AG09319 (cell line): ENCODE data around the gene KCNA1.

Experiments used
- DNase-seq: peaks from one replicate; pipeline ENCODE4 v3.0.0-alpha.2; 2010; ENCODE audit warnings: low read depth; ENCODE audit errors: extremely low read depth
- TF ChIP-seq, protein P1 (sequence below): IDR thresholded peaks from 2 replicates; pipeline ENCODE4 v1.5.1; 2011; ENCODE audit warnings: low read depth, mild to moderate bottlenecking, inconsistent platforms, low read length, moderate library complexity

Gene KCNA1

DNA sequence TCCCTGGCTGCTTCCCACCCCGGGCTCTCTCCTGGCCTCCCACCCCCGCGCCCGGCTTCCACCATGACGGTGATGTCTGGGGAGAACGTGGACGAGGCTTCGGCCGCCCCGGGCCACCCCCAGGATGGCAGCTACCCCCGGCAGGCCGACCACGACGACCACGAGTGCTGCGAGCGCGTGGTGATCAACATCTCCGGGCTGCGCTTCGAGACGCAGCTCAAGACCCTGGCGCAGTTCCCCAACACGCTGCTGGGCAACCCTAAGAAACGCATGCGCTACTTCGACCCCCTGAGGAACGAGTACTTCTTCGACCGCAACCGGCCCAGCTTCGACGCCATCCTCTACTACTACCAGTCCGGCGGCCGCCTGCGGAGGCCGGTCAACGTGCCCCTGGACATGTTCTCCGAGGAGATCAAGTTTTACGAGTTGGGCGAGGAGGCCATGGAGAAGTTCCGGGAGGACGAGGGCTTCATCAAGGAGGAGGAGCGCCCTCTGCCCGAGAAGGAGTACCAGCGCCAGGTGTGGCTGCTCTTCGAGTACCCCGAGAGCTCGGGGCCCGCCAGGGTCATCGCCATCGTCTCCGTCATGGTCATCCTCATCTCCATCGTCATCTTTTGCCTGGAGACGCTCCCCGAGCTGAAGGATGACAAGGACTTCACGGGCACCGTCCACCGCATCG lies 1.8 kb downstream of the KCNA1 start:
- TF ChIP-seq, protein P1, sequence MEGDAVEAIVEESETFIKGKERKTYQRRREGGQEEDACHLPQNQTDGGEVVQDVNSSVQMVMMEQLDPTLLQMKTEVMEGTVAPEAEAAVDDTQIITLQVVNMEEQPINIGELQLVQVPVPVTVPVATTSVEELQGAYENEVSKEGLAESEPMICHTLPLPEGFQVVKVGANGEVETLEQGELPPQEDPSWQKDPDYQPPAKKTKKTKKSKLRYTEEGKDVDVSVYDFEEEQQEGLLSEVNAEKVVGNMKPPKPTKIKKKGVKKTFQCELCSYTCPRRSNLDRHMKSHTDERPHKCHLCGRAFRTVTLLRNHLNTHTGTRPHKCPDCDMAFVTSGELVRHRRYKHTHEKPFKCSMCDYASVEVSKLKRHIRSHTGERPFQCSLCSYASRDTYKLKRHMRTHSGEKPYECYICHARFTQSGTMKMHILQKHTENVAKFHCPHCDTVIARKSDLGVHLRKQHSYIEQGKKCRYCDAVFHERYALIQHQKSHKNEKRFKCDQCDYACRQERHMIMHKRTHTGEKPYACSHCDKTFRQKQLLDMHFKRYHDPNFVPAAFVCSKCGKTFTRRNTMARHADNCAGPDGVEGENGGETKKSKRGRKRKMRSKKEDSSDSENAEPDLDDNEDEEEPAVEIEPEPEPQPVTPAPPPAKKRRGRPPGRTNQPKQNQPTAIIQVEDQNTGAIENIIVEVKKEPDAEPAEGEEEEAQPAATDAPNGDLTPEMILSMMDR = no peak
- DNase-seq = no peak

DNA sequence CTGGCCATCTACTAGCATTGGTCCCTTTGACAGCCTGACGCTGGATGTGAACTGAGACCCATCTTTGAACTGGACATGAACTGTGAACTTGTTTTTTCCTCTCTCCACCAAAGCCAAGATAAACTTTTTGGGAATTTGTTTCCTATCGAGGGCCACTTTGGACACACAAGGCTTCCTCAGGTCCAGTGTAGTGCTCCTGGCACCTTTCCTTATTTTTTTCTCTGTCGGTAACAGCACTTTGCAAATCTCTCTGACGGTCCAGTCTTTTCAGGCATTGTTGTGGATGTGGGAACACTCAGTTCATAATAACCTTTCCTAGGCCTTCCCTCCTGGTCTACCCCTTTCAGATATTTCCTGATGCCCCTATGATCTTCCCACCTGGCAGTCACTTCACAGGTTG lies 5.0 kb downstream of the KCNA1 start:
- TF ChIP-seq, protein P1 = no peak
- DNase-seq = no peak

DNA sequence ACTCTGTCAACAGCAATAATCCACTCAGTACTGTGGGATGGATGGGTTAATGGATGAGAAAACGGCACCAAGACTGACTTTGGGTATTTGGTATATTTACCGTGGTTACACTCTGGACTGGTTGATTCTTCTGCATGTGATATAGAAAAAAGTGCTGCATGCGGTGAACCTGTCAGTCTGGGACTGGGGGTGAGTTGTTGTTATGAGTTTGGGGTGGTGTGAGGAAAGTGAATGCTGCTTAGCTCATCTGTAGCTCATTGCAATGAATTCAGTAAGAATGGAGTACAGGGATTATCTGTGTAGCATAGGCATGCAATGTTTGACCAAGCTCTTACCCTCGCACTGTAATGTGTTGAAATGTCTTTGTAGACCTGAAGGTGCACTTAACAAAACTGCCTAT lies 6.0 kb downstream of the KCNA1 start:
- TF ChIP-seq, protein P1 = no peak
- no peak for DNase-seq

DNA sequence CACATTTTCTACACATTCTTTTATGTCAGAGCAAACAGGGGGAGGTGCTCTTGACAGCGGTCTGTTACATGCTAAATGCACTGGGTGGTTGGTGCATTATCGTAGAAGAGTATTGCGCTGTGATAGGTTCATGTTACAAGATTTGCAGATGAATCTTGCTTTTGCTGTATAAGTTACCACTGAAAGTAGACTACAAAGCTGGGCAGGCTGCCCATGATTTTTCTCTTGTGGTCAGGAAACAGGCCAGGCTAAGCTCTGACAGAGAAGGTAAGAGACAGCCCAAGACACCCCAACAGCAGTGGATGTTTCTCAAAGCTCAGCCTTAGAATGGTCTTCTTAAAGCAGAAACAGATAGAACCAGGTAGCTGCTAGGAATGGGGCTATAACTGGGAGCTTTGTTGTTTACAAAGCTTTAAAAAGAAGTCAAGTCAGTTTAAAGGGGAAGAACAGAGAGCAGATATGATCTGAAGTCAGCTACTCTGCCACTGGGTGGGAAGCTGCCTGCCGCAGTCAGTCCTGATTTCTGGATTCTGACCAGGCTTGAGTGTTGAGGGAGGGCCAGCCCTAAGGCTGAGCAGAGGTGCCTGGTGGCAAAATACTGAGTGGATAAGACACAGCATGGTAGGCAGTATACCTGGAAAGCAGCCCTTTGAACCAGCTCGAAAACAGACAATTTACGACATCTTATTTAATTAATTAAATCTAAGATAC lies 9.4 kb downstream of the KCNA1 start:
- TF ChIP-seq, protein P1 = no peak
- no peak for DNase-seq

DNA sequence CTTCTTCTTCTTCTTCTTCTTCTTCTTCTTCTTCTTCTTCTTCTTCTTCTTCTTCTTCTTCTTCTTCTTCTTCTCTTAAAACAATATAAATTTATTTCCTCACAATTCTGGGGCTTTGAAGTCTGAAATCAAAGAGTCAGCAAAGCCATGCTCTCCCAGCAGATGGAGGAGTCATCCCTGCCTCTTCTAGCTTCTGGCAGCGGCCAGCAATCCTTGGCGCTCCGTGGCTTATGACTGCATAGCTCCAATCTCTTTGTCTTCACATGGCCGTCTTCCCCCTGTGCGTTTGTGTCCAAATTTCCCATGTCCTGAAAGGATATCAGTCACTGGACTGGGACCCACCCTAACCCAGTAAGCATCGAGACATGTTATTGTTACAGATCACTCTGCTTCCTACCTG lies 22.9 kb downstream of the KCNA1 start:
- no peak for DNase-seq
- TF ChIP-seq, protein P1 = no peak

DNA sequence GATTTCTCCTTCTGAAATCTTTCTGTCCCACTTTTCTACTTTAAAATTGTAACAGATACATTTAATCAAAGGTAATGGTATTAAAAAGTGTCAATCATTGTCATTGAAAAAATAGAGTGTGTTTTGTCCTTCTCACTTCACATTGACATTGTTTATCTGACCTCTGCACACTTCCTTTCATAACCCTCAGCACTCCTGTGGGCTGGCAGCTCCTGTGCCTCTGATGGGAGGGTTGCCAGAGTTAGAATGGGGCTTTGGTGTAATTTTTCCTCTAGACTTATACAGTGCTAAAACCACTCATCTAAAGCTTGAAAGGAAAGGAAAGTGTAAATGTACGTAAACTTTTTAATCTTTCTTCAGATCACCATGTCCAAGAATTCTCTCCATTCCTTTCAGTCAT lies 23.7 kb downstream of the KCNA1 start:
- TF ChIP-seq, protein P1 = no peak
- DNase-seq = no peak

DNA sequence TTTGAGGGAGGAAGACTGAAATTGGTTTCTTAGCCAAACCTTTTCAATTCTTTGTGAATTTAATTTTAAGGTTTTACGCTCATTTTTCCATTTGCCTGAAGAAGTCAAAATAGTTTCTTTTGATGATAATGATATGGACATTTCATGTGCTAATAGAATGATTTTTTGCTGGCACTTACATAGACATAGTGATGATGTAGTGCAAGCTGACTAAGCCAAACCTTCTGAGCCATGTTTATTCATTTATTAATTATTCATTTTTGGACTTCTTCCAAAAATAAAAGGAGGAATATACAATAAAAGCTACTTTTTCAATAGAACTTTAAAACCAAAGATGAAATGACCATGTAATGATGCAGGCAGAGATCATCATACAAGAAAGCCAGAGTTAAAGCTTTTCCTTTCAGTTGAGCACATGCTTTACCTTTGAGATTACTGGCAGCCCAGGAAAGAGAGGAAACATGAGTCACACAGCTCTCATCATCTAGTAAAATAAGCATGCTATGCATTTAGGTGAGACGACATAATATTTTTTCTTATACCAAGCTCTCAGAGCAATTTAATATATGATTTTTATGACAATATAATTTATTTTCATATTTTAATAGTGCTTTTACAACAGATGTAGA lies 24.8 kb downstream of the KCNA1 start:
- DNase-seq = no peak
- TF ChIP-seq, protein P1 = no peak
